ENCODE measurements around the gene RNLS.

- TF ChIP-seq CTCF (IDR thresholded peaks at IDR 0.05; ENCODE audit: insufficient read depth, low read length, poor library complexity, severe bottlenecking) (no peak), EZH2phosphoT487 (conservative IDR thresholded peaks at IDR 0.05; ENCODE audit: low read length) (no peak)
Measured at GRCh38 chr10:88256013-88256680, 327.0 kb downstream of the RNLS start.
